CD14-positive monocyte (primary cell): ENCODE results near the gene HSPBAP1. TPM values are rescaled to one million over a fixed set of nuclear protein-coding genes. Genes with fewer than 3 reads are reported as not detected.

Source experiments
- DNase-seq, 3 donors: peaks; one replicate each; pipeline ENCODE4 v3.0.0-alpha.2; 2011 to 2022
- H2AFZ ChIP-seq: 2 replicates; pipeline ENCODE4 v1.6.0; 2012; ENCODE audit warnings: mild to moderate bottlenecking, low read depth, low read length, inconsistent platforms; ENCODE audit not compliant: insufficient read depth, poor library complexity, severe bottlenecking
- H3K27ac ChIP-seq, 2 donors: 1 replicate in 1 of 2; 2 replicates in 1 of 2; pipeline ENCODE4 v1.5.1; 2012 to 2013; ENCODE audit warnings: low read length in 2 of 2, control low read depth in 1 of 2, inconsistent platforms in 1 of 2, low read depth in 1 of 2, mild to moderate bottlenecking in 1 of 2
- H3K27me3 ChIP-seq, 2 donors: one replicate each; pipeline versions ENCODE4 v1.6.0 to v1.6.1; 2011 to 2013; ENCODE audit warnings: low read length in 2 of 2; ENCODE audit not compliant: control insufficient read depth in 2 of 2, insufficient read depth in 2 of 2
- H3K36me3 ChIP-seq, 2 donors: replicated peaks in 1 of 2; 1 replicate in 1 of 2; 2 replicates in 1 of 2; pipeline versions ENCODE4 v1.5.1 to v1.6.1; 2012 to 2013; ENCODE audit warnings: low read length in 2 of 2, control low read depth in 1 of 2, inconsistent platforms in 1 of 2, mild to moderate bottlenecking in 1 of 2; ENCODE audit not compliant: insufficient read depth in 2 of 2, control insufficient read depth in 1 of 2
- H3K4me1 ChIP-seq, 2 donors: 1 replicate in 1 of 2; 2 replicates in 1 of 2; pipeline versions ENCODE4 v1.5.1 to v1.6.1; 2012 to 2013; ENCODE audit warnings: low read length in 2 of 2, control low read depth in 1 of 2, inconsistent platforms in 1 of 2, mild to moderate bottlenecking in 1 of 2, moderate library complexity in 1 of 2; ENCODE audit not compliant: insufficient read depth in 2 of 2, control insufficient read depth in 1 of 2
- H3K4me2 ChIP-seq: replicated peaks from 2 replicates; pipeline ENCODE3; 2012; ENCODE audit warnings: low read length, moderate library complexity, mild to moderate bottlenecking; ENCODE audit not compliant: poor library complexity, severe bottlenecking; ENCODE audit errors: extremely low read depth
- H3K4me3 ChIP-seq, 3 experiments: fragments of 200-600 bp in 1 of 3; sonication (generic) in 1 of 3; replicated peaks in 1 of 3; 1 replicate in 2 of 3; 2 replicates in 1 of 3; pipeline ENCODE4 v1.5.1; 2011 to 2013; ENCODE audit warnings: low read length in 3 of 3, mild to moderate bottlenecking in 3 of 3, control low read depth in 2 of 3, low read depth in 2 of 3, inconsistent platforms in 1 of 3, moderate library complexity in 1 of 3
- H3K79me2 ChIP-seq: 2 replicates; pipeline ENCODE4 v1.6.0; 2012; ENCODE audit warnings: mild to moderate bottlenecking, control low read depth, inconsistent platforms, low read length, moderate library complexity; ENCODE audit not compliant: insufficient read depth
- H3K9ac ChIP-seq: 2 replicates; pipeline ENCODE4 v1.6.0; 2017; ENCODE audit warnings: low read length, mild to moderate bottlenecking; ENCODE audit not compliant: insufficient read depth, poor library complexity, severe bottlenecking
- H3K9me3 ChIP-seq, 2 donors: replicated peaks in 1 of 2; 1 replicate in 1 of 2; 2 replicates in 1 of 2; pipeline versions ENCODE4 v1.5.1 to v1.6.1; 2012 to 2013; ENCODE audit warnings: low read length in 2 of 2, control low read depth in 1 of 2; ENCODE audit not compliant: control insufficient read depth in 1 of 2, insufficient read depth in 1 of 2
- H4K20me1 ChIP-seq: 2 replicates; pipeline ENCODE4 v1.6.0; 2012; ENCODE audit warnings: mild to moderate bottlenecking, low read length, control low read depth, moderate library complexity; ENCODE audit not compliant: insufficient read depth
- H3K27ac Mint-ChIP-seq, 7 donors: one replicate each; pipeline ENCODE4 v1.8.0; 2020; ENCODE audit warnings: mild to moderate bottlenecking in 7 of 7, mixed read lengths in 7 of 7, moderate library complexity in 6 of 7, inconsistent platforms in 2 of 7
- H3K27me3 Mint-ChIP-seq, 3 donors: one replicate each; pipeline ENCODE4 v1.8.0; 2021 to 2022; ENCODE audit warnings: low read depth in 3 of 3, mild to moderate bottlenecking in 3 of 3, mixed read lengths in 3 of 3, moderate library complexity in 3 of 3, inconsistent platforms in 1 of 3
- H3K36me3 Mint-ChIP-seq, 2 donors: one replicate each; pipeline ENCODE4 v1.8.0; 2020; ENCODE audit warnings: mixed read lengths in 2 of 2, inconsistent platforms in 1 of 2, mild to moderate bottlenecking in 1 of 2
- H3K4me1 Mint-ChIP-seq: one replicate; pipeline ENCODE4 v1.8.0; 2020; ENCODE audit warnings: mild to moderate bottlenecking, mixed read lengths
- H3K4me3 Mint-ChIP-seq, 2 donors: one replicate each; pipeline ENCODE4 v1.8.0; 2020; ENCODE audit warnings: mild to moderate bottlenecking in 2 of 2, mixed read lengths in 2 of 2, moderate library complexity in 1 of 2
- H3K9me3 Mint-ChIP-seq, 7 donors: one replicate each; pipeline ENCODE4 v1.8.0; 2020 to 2022; ENCODE audit warnings: mixed read lengths in 7 of 7, mild to moderate bottlenecking in 6 of 7, moderate library complexity in 6 of 7, inconsistent platforms in 2 of 7
- CTCF ChIP-seq: fragments of 200-600 bp; IDR thresholded peaks from one replicate; pipeline ENCODE4 v1.8.0; 2022; ENCODE audit warnings: antibody characterized with exemption, mild to moderate bottlenecking
- WGBS: methylation state at CpG from one replicate; pipeline ENCODE4 v1.1.5; 2013; ENCODE audit warnings: missing lambda C conversion rate; ENCODE audit not compliant: insufficient coverage; 5-methylcytosine and 5-hydroxymethylcytosine counted together
- intact Hi-C, 2 donors: fragments of 100-400 bp; cut with micrococcal nuclease; formaldehyde crosslinking; loops; one replicate each; pipeline versions ENCODE4 v1.15.0 to v1.15.1; 2023
- polyA plus RNA-seq, 3 donors: library from polyadenylated mRNA; depleted of rRNA in 1 of 3; unstranded in 2 of 3; stranded (reverse) in 1 of 3; fragments of 300-500 nt in 2 of 3; fragments of >200 nt in 1 of 3; fragmentation: Illumina TruSeq in 2 of 3; gene quantifications; 1 replicate in 2 of 3; 2 replicates in 1 of 3; pipeline ENCODE4 v1.2.3, GENCODE V29; 2012 to 2021

The HSPBAP1 gene
- polyA plus RNA-seq, 3 donors: 11.7 to 48.2 (median 11.9) TPM

GRCh38 chr3:122694966-122695365 lies 98.7 kb downstream of the HSPBAP1 start:
- H3K79me2 ChIP-seq: no peaks in the 10 kb centered on the region
- Mint-ChIP-seq H3K4me1 (no peaks in the 10 kb centered on the region), H3K27me3 (no peaks in the 10 kb centered on the region), H3K27ac (peak overlapping the region in 1 of 7 donors; percentile 61), H3K9me3 (peaks cover 0 to 1% (median 0%) of the 10 kb centered on the region in 7 donors), H3K36me3 (peaks cover 77 to 89% of the 10 kb centered on the region in 2 donors), H3K4me3 (no peak overlapping the region)
- no peaks in the 10 kb centered on the region for H3K27me3 ChIP-seq
- DNase-seq: no peak
- no peak overlapping the region for H2AFZ ChIP-seq
- no peak overlapping the region for H3K4me3 ChIP-seq
- peaks cover 30 to 82% of the 10 kb centered on the region in 2 donors for H3K36me3 ChIP-seq
- peaks cover 75% of the 10 kb centered on the region for H4K20me1 ChIP-seq
- H3K27ac ChIP-seq: no peak overlapping the region
- no peaks in the 10 kb centered on the region for H3K9me3 ChIP-seq
- 90% methylated on average over 4 of the region's 7 CpGs for WGBS
- TF ChIP-seq CTCF: no peak
- intact Hi-C loops: no loop called here
- no peak overlapping the region for H3K4me2 ChIP-seq
- no peaks in the 10 kb centered on the region for H3K4me1 ChIP-seq
- no peak overlapping the region for H3K9ac ChIP-seq

GRCh38 chr3:122692674-122693073 lies 101.0 kb downstream of the HSPBAP1 start:
- Histone ChIP-seq H3K4me1 (no peaks in the 10 kb centered on the region), H3K79me2 (no peaks in the 10 kb centered on the region), H3K36me3 (peaks cover 7 to 59% of the 10 kb centered on the region in 2 donors), H3K27ac (no peak overlapping the region), H2AFZ (no peak overlapping the region), H4K20me1 (peaks cover 55% of the 10 kb centered on the region), H3K4me2 (no peak overlapping the region), H3K4me3 (no peak overlapping the region), H3K9ac (no peak overlapping the region), H3K9me3 (no peaks in the 10 kb centered on the region), H3K27me3 (no peaks in the 10 kb centered on the region)
- Mint-ChIP-seq H3K27me3 (no peaks in the 10 kb centered on the region), H3K27ac (no peak overlapping the region), H3K4me3 (no peak overlapping the region), H3K36me3 (peaks cover 56 to 79% of the 10 kb centered on the region in 2 donors), H3K9me3 (peaks cover 0 to 3% (median 0%) of the 10 kb centered on the region in 7 donors), H3K4me1 (peaks cover 4% of the 10 kb centered on the region)
- no peak for DNase-seq
- intact Hi-C loops: no loop called here
- TF ChIP-seq CTCF: no peak
- no CpG with 5 or more reads among the region's 3 CpGs for WGBS
